Measurements from ENCODE around the gene KRT28.
"Not testable (repeated sequence)": the region's sequence is repeated elsewhere in the genome, so short reads cannot be mapped to it uniquely, and the experiment has no call there.

The KRT28 gene

GRCh38 chr17:40818733-40819527, 19.2 kb upstream of the KRT28 start:
- Histone ChIP-seq H3K4me1 (ENCODE audit: control insufficient read depth, insufficient read depth, low read length, poor library complexity, severe bottlenecking) (no peaks in the 10 kb centered on the region), H3K9me3 (ENCODE audit: control insufficient read depth, low read length) (no peaks in the 10 kb centered on the region), H3K4me3 (ENCODE audit: extremely low read depth, insufficient read depth, low read length, poor library complexity, severe bottlenecking) (peak overlapping the region; percentile 58), H3K27ac (ENCODE audit: low read depth, low read length, severe bottlenecking) (peak overlapping the region; percentile 82), H3K36me3 (ENCODE audit: control insufficient read depth, insufficient read depth, low read length) (peaks cover 10% of the 10 kb centered on the region)
- WGBS, 2 experiments (ENCODE audit: insufficient coverage in 2 of 2): 0 to 1% methylated on average over 60 of the region's 73 CpGs

GRCh38 chr17:40818343-40818732, 18.6 kb upstream of the KRT28 start:
- peak overlapping the region; percentile 58 for H3K4me3 ChIP-seq (ENCODE audit: extremely low read depth, insufficient read depth, low read length, poor library complexity, severe bottlenecking)
- no peaks in the 10 kb centered on the region for H3K9me3 ChIP-seq (ENCODE audit: control insufficient read depth, low read length)
- H3K4me1 ChIP-seq (ENCODE audit: control insufficient read depth, insufficient read depth, low read length, poor library complexity, severe bottlenecking): no peaks in the 10 kb centered on the region
- H3K36me3 ChIP-seq (ENCODE audit: control insufficient read depth, insufficient read depth, low read length): peaks cover 10% of the 10 kb centered on the region
- 0% methylated on average over 1 of the region's 7 CpGs; no CpG with 5 or more reads in 1 of the 2 experiments for WGBS, 2 experiments (ENCODE audit: insufficient coverage in 2 of 2)
- H3K27ac ChIP-seq (ENCODE audit: low read depth, low read length, severe bottlenecking): peak overlapping the region; percentile 82

- H3K9me3 ChIP-seq (ENCODE audit: control insufficient read depth, low read length): no peaks in the 10 kb centered on the region
- 100% methylated on average over 2 to 4 of the region's 4 CpGs for WGBS, 2 experiments (ENCODE audit: insufficient coverage in 2 of 2)
- H3K27ac ChIP-seq (ENCODE audit: low read depth, low read length, severe bottlenecking): no peak overlapping the region
- no peak overlapping the region for H3K4me3 ChIP-seq (ENCODE audit: extremely low read depth, insufficient read depth, low read length, poor library complexity, severe bottlenecking)
- H3K4me1 ChIP-seq (ENCODE audit: control insufficient read depth, insufficient read depth, low read length, poor library complexity, severe bottlenecking): no peaks in the 10 kb centered on the region
- H3K36me3 ChIP-seq (ENCODE audit: control insufficient read depth, insufficient read depth, low read length): peaks cover 10% of the 10 kb centered on the region
These were observed 17.4 kb upstream of the KRT28 start for GRCh38 chr17:40817103-40817682.

- H3K4me3 ChIP-seq (ENCODE audit: extremely low read depth, insufficient read depth, low read length, poor library complexity, severe bottlenecking): no peak overlapping the region
- H3K9me3 ChIP-seq (ENCODE audit: control insufficient read depth, low read length): no peaks in the 10 kb centered on the region
- peaks cover 10% of the 10 kb centered on the region for H3K36me3 ChIP-seq (ENCODE audit: control insufficient read depth, insufficient read depth, low read length)
- WGBS, 2 experiments (ENCODE audit: insufficient coverage in 2 of 2): 100% methylated on average over 1 of the region's 3 CpGs; no CpG with 5 or more reads in 1 of the 2 experiments
- H3K4me1 ChIP-seq (ENCODE audit: control insufficient read depth, insufficient read depth, low read length, poor library complexity, severe bottlenecking): no peaks in the 10 kb centered on the region
- H3K27ac ChIP-seq (ENCODE audit: low read depth, low read length, severe bottlenecking): no peak overlapping the region
These were observed 16.8 kb upstream of the KRT28 start for GRCh38 chr17:40816569-40816968.

- WGBS, 2 experiments (ENCODE audit: insufficient coverage in 2 of 2): no CpG with 5 or more reads among the region's 1 CpG
- Histone ChIP-seq H3K36me3 (ENCODE audit: control insufficient read depth, insufficient read depth, low read length) (peaks cover 10% of the 10 kb centered on the region), H3K4me1 (ENCODE audit: control insufficient read depth, insufficient read depth, low read length, poor library complexity, severe bottlenecking) (peaks cover 3% of the 10 kb centered on the region), H3K27ac (ENCODE audit: low read depth, low read length, severe bottlenecking) (no peak overlapping the region), H3K9me3 (ENCODE audit: control insufficient read depth, low read length) (no peaks in the 10 kb centered on the region), H3K4me3 (ENCODE audit: extremely low read depth, insufficient read depth, low read length, poor library complexity, severe bottlenecking) (no peak overlapping the region)
These were observed 15.6 kb upstream of the KRT28 start for GRCh38 chr17:40815381-40815780.

GRCh38 chr17:40814657-40815056, 14.9 kb upstream of the KRT28 start:
- not testable (repeated sequence) for H3K9me3 ChIP-seq (ENCODE audit: control insufficient read depth, low read length); H3K4me1 ChIP-seq (ENCODE audit: control insufficient read depth, insufficient read depth, low read length, poor library complexity, severe bottlenecking); H3K27ac ChIP-seq (ENCODE audit: low read depth, low read length, severe bottlenecking); H3K4me3 ChIP-seq (ENCODE audit: extremely low read depth, insufficient read depth, low read length, poor library complexity, severe bottlenecking)
- peaks cover 10% of the 10 kb centered on the region for H3K36me3 ChIP-seq (ENCODE audit: control insufficient read depth, insufficient read depth, low read length)
- no CpG with 5 or more reads among the region's 3 CpGs for WGBS, 2 experiments (ENCODE audit: insufficient coverage in 2 of 2)

- Histone ChIP-seq H3K27ac (ENCODE audit: low read depth, low read length, severe bottlenecking) (no peak overlapping the region), H3K9me3 (ENCODE audit: control insufficient read depth, low read length) (no peaks in the 10 kb centered on the region), H3K36me3 (ENCODE audit: control insufficient read depth, insufficient read depth, low read length) (peaks cover 10% of the 10 kb centered on the region), H3K4me1 (ENCODE audit: control insufficient read depth, insufficient read depth, low read length, poor library complexity, severe bottlenecking) (peaks cover 5% of the 10 kb centered on the region), H3K4me3 (ENCODE audit: extremely low read depth, insufficient read depth, low read length, poor library complexity, severe bottlenecking) (no peak overlapping the region)
- WGBS, 2 experiments (ENCODE audit: insufficient coverage in 2 of 2): 78 to 83% methylated on average over 3 of the region's 4 CpGs
These were observed 14.0 kb upstream of the KRT28 start for GRCh38 chr17:40813804-40814203.

- peaks cover 9% of the 10 kb centered on the region for H3K36me3 ChIP-seq (ENCODE audit: control insufficient read depth, insufficient read depth, low read length)
- WGBS, 2 experiments (ENCODE audit: insufficient coverage in 2 of 2): 100% methylated on average over 1 of the region's 3 CpGs
- no peak overlapping the region for H3K4me3 ChIP-seq (ENCODE audit: extremely low read depth, insufficient read depth, low read length, poor library complexity, severe bottlenecking)
- peaks cover 5% of the 10 kb centered on the region for H3K4me1 ChIP-seq (ENCODE audit: control insufficient read depth, insufficient read depth, low read length, poor library complexity, severe bottlenecking)
- no peak overlapping the region for H3K27ac ChIP-seq (ENCODE audit: low read depth, low read length, severe bottlenecking)
- H3K9me3 ChIP-seq (ENCODE audit: control insufficient read depth, low read length): no peaks in the 10 kb centered on the region
These were observed 12.9 kb upstream of the KRT28 start for GRCh38 chr17:40812639-40813038.

GRCh38 chr17:40810494-40810893, 10.7 kb upstream of the KRT28 start:
- no peaks in the 10 kb centered on the region for H3K36me3 ChIP-seq (ENCODE audit: control insufficient read depth, insufficient read depth, low read length)
- WGBS, 2 experiments (ENCODE audit: insufficient coverage in 2 of 2): 69 to 88% methylated on average over 1 to 2 of the region's 6 CpGs
- peaks cover 5% of the 10 kb centered on the region for H3K4me1 ChIP-seq (ENCODE audit: control insufficient read depth, insufficient read depth, low read length, poor library complexity, severe bottlenecking)
- no peak overlapping the region for H3K27ac ChIP-seq (ENCODE audit: low read depth, low read length, severe bottlenecking)
- H3K4me3 ChIP-seq (ENCODE audit: extremely low read depth, insufficient read depth, low read length, poor library complexity, severe bottlenecking): no peak overlapping the region
- no peaks in the 10 kb centered on the region for H3K9me3 ChIP-seq (ENCODE audit: control insufficient read depth, low read length)

GRCh38 chr17:40809721-40810421, 10.1 kb upstream of the KRT28 start:
- no peak overlapping the region for H3K4me3 ChIP-seq (ENCODE audit: extremely low read depth, insufficient read depth, low read length, poor library complexity, severe bottlenecking)
- H3K27ac ChIP-seq (ENCODE audit: low read depth, low read length, severe bottlenecking): no peak overlapping the region
- peaks cover 5% of the 10 kb centered on the region for H3K4me1 ChIP-seq (ENCODE audit: control insufficient read depth, insufficient read depth, low read length, poor library complexity, severe bottlenecking)
- no peaks in the 10 kb centered on the region for H3K36me3 ChIP-seq (ENCODE audit: control insufficient read depth, insufficient read depth, low read length)
- H3K9me3 ChIP-seq (ENCODE audit: control insufficient read depth, low read length): no peaks in the 10 kb centered on the region
- no CpG with 5 or more reads among the region's 2 CpGs for WGBS, 2 experiments (ENCODE audit: insufficient coverage in 2 of 2)
